SK-N-SH (cell line): Measurements from ENCODE around the gene DDI2. TPM values are rescaled to one million over a fixed set of nuclear protein-coding genes. Genes with fewer than 3 reads are reported as not detected.

Experiments used
- CTCF ChIA-PET: fragments of 300-600, 350-600 bp; formaldehyde crosslinking; extraction: SDS; loops from one replicate; lab custom pipeline; 2021; lab: Yijun Ruan, JAX
- POLR2A ChIA-PET: fragments of 350-600 bp; sonication (Branson Sonifier 250); formaldehyde crosslinking; extraction: SDS; loops from one replicate; lab custom pipeline; 2020; ENCODE audit warnings: antibody characterized with exemption, inconsistent platforms; lab: Yijun Ruan, JAX
- DNase-seq: peaks from one replicate; pipeline ENCODE4 v3.0.0; 2012
- H2AFZ ChIP-seq: fragments of 200-600 bp; sonication (generic); 2 replicates; pipeline ENCODE4 v1.8.1; 2016; ENCODE audit warnings: antibody characterized with exemption, mild to moderate bottlenecking, low read depth
- H3F3A ChIP-seq: fragments of 200-600 bp; sonication (generic); replicated peaks from 2 replicates; pipeline ENCODE3; 2016; ENCODE audit warnings: antibody characterized with exemption, mild to moderate bottlenecking; ENCODE audit not compliant: insufficient read depth
- H3K27ac ChIP-seq, 2 experiments: fragments of 200-500 bp in 1 of 2; fragments of 200-600 bp in 1 of 2; sonication (Bioruptor generic) in 1 of 2; sonication (generic), shearing (Covaris generic) in 1 of 2; 2 replicates each; pipeline versions ENCODE4 v1.5.1 to v1.6.1; 2014 to 2016; ENCODE audit warnings: low read depth in 2 of 2, inconsistent platforms in 1 of 2, low read length in 1 of 2, mild to moderate bottlenecking in 1 of 2, mixed read lengths in 1 of 2
- H3K27me3 ChIP-seq: fragments of 200-600 bp; sonication (generic), shearing (Covaris generic); 2 replicates; pipeline ENCODE4 v1.6.1; 2016; ENCODE audit warnings: mixed run types; ENCODE audit not compliant: insufficient read depth
- H3K36me3 ChIP-seq, 2 experiments: fragments of 200-500 bp in 1 of 2; fragments of 200-600 bp in 1 of 2; sonication (Bioruptor generic) in 1 of 2; sonication (generic) in 1 of 2; replicated peaks in 1 of 2; 2 replicates each; pipeline versions ENCODE3 to v1.5.1; 2014 to 2016; ENCODE audit warnings: low read length in 1 of 2, mild to moderate bottlenecking in 1 of 2; ENCODE audit not compliant: insufficient read depth in 2 of 2, control insufficient read depth in 1 of 2
- H3K4me1 ChIP-seq, 2 experiments: fragments of 200-500 bp in 1 of 2; fragments of 200-600 bp in 1 of 2; sonication (Bioruptor generic) in 1 of 2; sonication (generic), shearing (Covaris generic) in 1 of 2; 2 replicates each; pipeline versions ENCODE4 v1.5.1 to v1.6.1; 2014 to 2016; ENCODE audit warnings: low read depth in 1 of 2, low read length in 1 of 2, mixed run types in 1 of 2; ENCODE audit not compliant: insufficient read depth in 2 of 2, control insufficient read depth in 1 of 2
- H3K4me2 ChIP-seq: fragments of 200-600 bp; sonication (generic), shearing (Covaris generic); 2 replicates; pipeline ENCODE4 v1.6.1; 2017; ENCODE audit warnings: mixed run types
- H3K4me3 ChIP-seq, 2 experiments: fragments of 200-500 bp in 1 of 2; fragments of 200-600 bp in 1 of 2; sonication (Bioruptor generic) in 1 of 2; sonication (generic), shearing (Covaris generic) in 1 of 2; 2 replicates each; pipeline versions ENCODE4 v1.5.1 to v1.8.1; 2014 to 2016; ENCODE audit warnings: low read depth in 2 of 2, inconsistent platforms in 1 of 2, low read length in 1 of 2, mild to moderate bottlenecking in 1 of 2, mixed read lengths in 1 of 2, moderate library complexity in 1 of 2
- H3K79me2 ChIP-seq: fragments of 200-600 bp; sonication (generic); 2 replicates; pipeline ENCODE4 v1.8.1; 2017; ENCODE audit warnings: mild to moderate bottlenecking; ENCODE audit not compliant: insufficient read depth
- H3K9ac ChIP-seq: fragments of 200-600 bp; sonication (generic); 2 replicates; pipeline ENCODE4 v1.6.1; 2017; ENCODE audit warnings: mixed run types
- H3K9me2 ChIP-seq: fragments of 200-600 bp; sonication (generic); 2 replicates; pipeline ENCODE4 v1.6.1; 2017; ENCODE audit warnings: mixed run types
- H3K9me3 ChIP-seq: fragments of 200-600 bp; sonication (generic); 2 replicates; pipeline ENCODE4 v1.6.1; 2017; ENCODE audit warnings: mixed run types, mild to moderate bottlenecking, moderate library complexity
- H4K20me1 ChIP-seq: fragments of 200-600 bp; sonication (generic); 2 replicates; pipeline ENCODE4 v1.6.1; 2017; ENCODE audit warnings: mild to moderate bottlenecking, mixed run types; ENCODE audit not compliant: insufficient read depth
- CHD2 ChIP-seq: fragments of 150-350 bp; IDR thresholded peaks from 2 replicates; pipeline ENCODE4 v1.6.1; 2018; ENCODE audit warnings: low read length; ENCODE audit not compliant: partially characterized antibody
- EP300 ChIP-seq, 2 experiments: IDR thresholded peaks; 2 replicates each; pipeline versions ENCODE4 v1.4.0 to v1.6.1; 2012; ENCODE audit warnings: borderline replicate concordance in 1 of 2, low read depth in 1 of 2, low read length in 1 of 2
- FOXM1 ChIP-seq: IDR thresholded peaks from 2 replicates; pipeline ENCODE4 v1.4.0; 2012; ENCODE audit warnings: low read depth, mild to moderate bottlenecking
- GATA2 ChIP-seq: sonication (generic); formaldehyde crosslinking; IDR thresholded peaks from 2 replicates; pipeline ENCODE4 v1.5.0; 2020; ENCODE audit warnings: mild to moderate bottlenecking, missing genetic modification reagents
- JUND ChIP-seq: IDR thresholded peaks from 2 replicates; pipeline ENCODE4 v1.4.0; 2012
- MEF2A ChIP-seq: IDR thresholded peaks from 2 replicates; pipeline ENCODE4 v1.4.0; 2012; ENCODE audit warnings: low read depth, borderline replicate concordance
- MXI1 ChIP-seq: IDR thresholded peaks from 2 replicates; pipeline ENCODE4 v1.6.1; 2012; ENCODE audit warnings: mild to moderate bottlenecking, low read depth, low read length, improper control_type of control experiment
- NFIC ChIP-seq: IDR thresholded peaks from 2 replicates; pipeline ENCODE4 v1.4.0; 2012; ENCODE audit warnings: borderline replicate concordance
- NRF1 ChIP-seq: IDR thresholded peaks from 2 replicates; pipeline ENCODE4 v1.6.1; 2012; ENCODE audit warnings: low read depth, mild to moderate bottlenecking, low read length
- PBX3 ChIP-seq: IDR thresholded peaks from 2 replicates; pipeline ENCODE4; 2012
- POLR2AphosphoS5 ChIP-seq: IDR thresholded peaks from 2 replicates; pipeline ENCODE4 v1.6.1; 2012; ENCODE audit warnings: low read depth, low read length
- RAD21 ChIP-seq: IDR thresholded peaks from 2 replicates; pipeline ENCODE4 v1.6.1; 2012; ENCODE audit warnings: mild to moderate bottlenecking, low read length
- RXRA ChIP-seq: IDR thresholded peaks from 2 replicates; pipeline ENCODE4 v1.4.0; 2012; ENCODE audit warnings: low read depth, mild to moderate bottlenecking, borderline replicate concordance
- SMC3 ChIP-seq: IDR thresholded peaks from 2 replicates; pipeline ENCODE4 v1.6.1; 2012; ENCODE audit warnings: low read depth, low read length, improper control_type of control experiment
- TCF12 ChIP-seq: IDR thresholded peaks from 2 replicates; pipeline ENCODE4 v1.4.0; 2012
- TEAD4 ChIP-seq: IDR thresholded peaks from 2 replicates; pipeline ENCODE4 v1.4.0; 2012; ENCODE audit warnings: mild to moderate bottlenecking, borderline replicate concordance; ENCODE audit not compliant: insufficient read depth
- USF2 ChIP-seq: fragments of 150-350 bp; IDR thresholded peaks from 2 replicates; pipeline ENCODE4 v1.6.1; 2017; ENCODE audit warnings: antibody characterized with exemption, low read length, low read depth, borderline replicate concordance
- WGBS: methylation state at CpG from one replicate; pipeline ENCODE4 v1.1.6; 2017; ENCODE audit warnings: low lambda C conversion rate; 5-methylcytosine and 5-hydroxymethylcytosine counted together
- polyA plus RNA-seq, 3 experiments: library from polyadenylated mRNA; depleted of rRNA; stranded (reverse); fragments of >200 nt; gene quantifications; 2 replicates each; pipeline ENCODE4 v1.2.3, GENCODE V29; 2012
- TF ChIP-seq, protein P1 (sequence below): IDR thresholded peaks from 2 replicates; pipeline ENCODE4 v1.4.0; 2012; ENCODE audit warnings: low read depth, borderline replicate concordance
- TF ChIP-seq, protein P2 (sequence below): IDR thresholded peaks from 2 replicates; pipeline ENCODE4 v1.4.0; 2012; ENCODE audit warnings: low read depth

The DDI2 gene
- polyA plus RNA-seq, 1 of the 3 experiments (the other 2 are of a cell fraction): 2.8 TPM

DNA sequence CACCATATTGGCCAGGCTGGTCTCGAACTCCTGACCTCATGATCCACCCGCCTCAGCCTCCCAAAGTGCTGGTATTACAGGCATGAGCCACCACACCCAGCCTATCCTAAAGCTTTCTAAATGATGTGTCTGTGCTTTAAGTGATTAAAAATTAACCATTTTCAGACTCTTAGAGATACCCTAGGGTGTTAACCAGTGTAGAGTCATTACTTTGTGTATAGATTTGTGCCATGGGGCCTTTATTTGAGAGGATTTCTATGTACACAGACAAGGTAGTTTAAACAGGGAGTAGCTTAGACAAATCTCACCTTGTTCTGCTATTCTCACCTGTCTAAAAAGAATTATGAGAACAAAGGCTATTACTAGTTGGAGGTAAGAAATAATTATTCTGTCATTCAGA, 54.2 kb downstream of the DDI2 start (continued):
- TF ChIP-seq PBX3: no peak
- TF ChIP-seq TEAD4: no peak
- TF ChIP-seq, protein P1, sequence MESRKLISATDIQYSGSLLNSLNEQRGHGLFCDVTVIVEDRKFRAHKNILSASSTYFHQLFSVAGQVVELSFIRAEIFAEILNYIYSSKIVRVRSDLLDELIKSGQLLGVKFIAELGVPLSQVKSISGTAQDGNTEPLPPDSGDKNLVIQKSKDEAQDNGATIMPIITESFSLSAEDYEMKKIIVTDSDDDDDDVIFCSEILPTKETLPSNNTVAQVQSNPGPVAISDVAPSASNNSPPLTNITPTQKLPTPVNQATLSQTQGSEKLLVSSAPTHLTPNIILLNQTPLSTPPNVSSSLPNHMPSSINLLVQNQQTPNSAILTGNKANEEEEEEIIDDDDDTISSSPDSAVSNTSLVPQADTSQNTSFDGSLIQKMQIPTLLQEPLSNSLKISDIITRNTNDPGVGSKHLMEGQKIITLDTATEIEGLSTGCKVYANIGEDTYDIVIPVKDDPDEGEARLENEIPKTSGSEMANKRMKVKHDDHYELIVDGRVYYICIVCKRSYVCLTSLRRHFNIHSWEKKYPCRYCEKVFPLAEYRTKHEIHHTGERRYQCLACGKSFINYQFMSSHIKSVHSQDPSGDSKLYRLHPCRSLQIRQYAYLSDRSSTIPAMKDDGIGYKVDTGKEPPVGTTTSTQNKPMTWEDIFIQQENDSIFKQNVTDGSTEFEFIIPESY: no peak
- TF ChIP-seq CHD2: no peak

GRCh38 chr1:15674386-15675159, 57.3 kb downstream of the DDI2 start:
- Histone ChIP-seq H4K20me1 (no peaks in the 10 kb centered on the region), H3K9ac (no peak overlapping the region), H3K27ac (no peak overlapping the region)
- TF ChIP-seq NRF1 (no peak), TEAD4 (no peak), EP300 (IDR thresholded peaks at IDR 0.05; ENCODE audit: borderline replicate concordance in 1 of 2, low read depth in 1 of 2, low read length in 1 of 2) (no peak), SMC3 (no peak), JUND (no peak), NFIC (no peak), RXRA (no peak), RAD21 (no peak), PBX3 (no peak), USF2 (no peak), TCF12 (no peak), MEF2A (no peak), CHD2 (no peak), MXI1 (no peak), FOXM1 (no peak), GATA2 (no peak), POLR2AphosphoS5 (no peak)
- TF ChIP-seq, protein P2, sequence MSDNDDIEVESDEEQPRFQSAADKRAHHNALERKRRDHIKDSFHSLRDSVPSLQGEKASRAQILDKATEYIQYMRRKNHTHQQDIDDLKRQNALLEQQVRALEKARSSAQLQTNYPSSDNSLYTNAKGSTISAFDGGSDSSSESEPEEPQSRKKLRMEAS: no peak
- TF ChIP-seq, all 33 proteins: peak for 0
- no peaks in the 10 kb centered on the region for H3K79me2 ChIP-seq
- H2AFZ ChIP-seq: no peak overlapping the region
- H3K27me3 ChIP-seq: no peaks in the 10 kb centered on the region
- no peaks in the 10 kb centered on the region for H3F3A ChIP-seq
- no peaks in the 10 kb centered on the region for H3K4me1 ChIP-seq
- H3K4me3 ChIP-seq: no peak overlapping the region
- no peaks in the 10 kb centered on the region for H3K9me3 ChIP-seq
- POLR2A ChIA-PET: interaction anchor here (0.6 kb wide), 1 partner anchor 56 kb away, joined by 4 read pairs; no protein-coding TSS in a partner anchor
- H3K36me3 ChIP-seq: no peaks in the 10 kb centered on the region
- no peak overlapping the region for H3K4me2 ChIP-seq
- no peak for DNase-seq
- H3K9me2 ChIP-seq: no peaks in the 10 kb centered on the region
- WGBS: 81% methylated on average over 12 of the region's 12 CpGs
- CTCF ChIA-PET: no interaction called here
